HL-60 (cell line): ENCODE results near the gene GTF2IRD1.

Experiments
- CTCF ChIP-seq: IDR thresholded peaks from one replicate; pipeline ENCODE4 v1.5.1; 2011; ENCODE audit warnings: low read length, control low read depth, inconsistent platforms; ENCODE audit not compliant: insufficient read depth
- GABPA ChIP-seq: IDR thresholded peaks from 2 replicates; pipeline ENCODE4 v1.6.1; 2012; ENCODE audit warnings: low read depth
- POLR2AphosphoS5 ChIP-seq: IDR thresholded peaks from 2 replicates; pipeline ENCODE4 v1.6.1; 2012; ENCODE audit warnings: low read depth
- REST ChIP-seq: IDR thresholded peaks from 2 replicates; pipeline ENCODE4 v1.6.1; 2012; ENCODE audit warnings: low read depth; ENCODE audit not compliant: insufficient replicate concordance
- SPI1 ChIP-seq: IDR thresholded peaks from 2 replicates; pipeline ENCODE4 v1.6.1; 2012; ENCODE audit warnings: low read depth, mild to moderate bottlenecking, borderline replicate concordance

- no peak for TF ChIP-seq CTCF
- no peak for TF ChIP-seq REST
- no peak for TF ChIP-seq SPI1
- TF ChIP-seq POLR2AphosphoS5: no peak
- TF ChIP-seq GABPA: no peak
Observed at GRCh38 chr7:74615933-74616780, 162.5 kb downstream of the GTF2IRD1 start.
